ENCODE data around the gene PIBF1. TPM values are rescaled to one million over a fixed set of nuclear protein-coding genes. Genes with fewer than 3 reads are reported as not detected.
A peak's percentile ranks its signal among the peaks of the same experiment; 100 is the strongest.

PIBF1 gene
- total RNA-seq, 1 experiment from 2014 or later = 30.6 TPM

GRCh38 chr13:72953391-72953965 lies 171.5 kb downstream of the PIBF1 start:
- H3K36me3 ChIP-seq (ENCODE audit: insufficient read depth, low read length, poor library complexity, severe bottlenecking) = peaks cover 6% of the 10 kb centered on the region
- CTCF ChIA-PET = no interaction called here

GRCh38 chr13:72959643-72960042 lies 177.7 kb downstream of the PIBF1 start:
- intact Hi-C loops (cut with micrococcal nuclease; ENCODE audit: unreplicated experiment) = no loop called here
- DNase-seq (ENCODE audit: low spot score) = peak; percentile 2
- ChIA-PET CTCF (no interaction called here), POLR2A (ENCODE audit: low non-redundant PET) (no interaction called here)
- Histone ChIP-seq H3K27me3 (replicated peaks; ENCODE audit: insufficient read depth, low read depth, low read length, poor library complexity) (no peaks in the 10 kb centered on the region), H3K27ac (ENCODE audit: low read depth, low read length, poor library complexity, severe bottlenecking) (no peak overlapping the region), H3K4me3 (ENCODE audit: low read depth, low read length, poor library complexity, severe bottlenecking) (no peak overlapping the region), H3K9me3 (ENCODE audit: low read depth, low read length, poor library complexity, severe bottlenecking) (no peaks in the 10 kb centered on the region), H3K36me3 (ENCODE audit: insufficient read depth, low read length, poor library complexity, severe bottlenecking) (no peaks in the 10 kb centered on the region), H3K4me1 (ENCODE audit: insufficient read depth, low read length, poor library complexity, severe bottlenecking) (no peaks in the 10 kb centered on the region)
- BruUV-seq (replicated peaks) = no TSS peak
- TF ChIP-seq CTCF (conservative IDR thresholded peaks at IDR 0.05; ENCODE audit: low read depth, low read length) (no peak), EZH2 (IDR thresholded peaks at IDR 0.05; ENCODE audit: borderline replicate concordance, low read depth, low read length, poor library complexity, severe bottlenecking) (no peak)

More at GRCh38 chr13:72953391-72953965, 171.5 kb downstream of the PIBF1 start:
- Histone ChIP-seq H3K4me3 (ENCODE audit: low read depth, low read length, poor library complexity, severe bottlenecking) (no peak overlapping the region), H3K27ac (ENCODE audit: low read depth, low read length, poor library complexity, severe bottlenecking) (no peak overlapping the region), H3K9me3 (ENCODE audit: low read depth, low read length, poor library complexity, severe bottlenecking) (no peaks in the 10 kb centered on the region), H3K4me1 (ENCODE audit: insufficient read depth, low read length, poor library complexity, severe bottlenecking) (no peaks in the 10 kb centered on the region), H3K27me3 (replicated peaks; ENCODE audit: insufficient read depth, low read depth, low read length, poor library complexity) (no peaks in the 10 kb centered on the region)
- TF ChIP-seq CTCF (conservative IDR thresholded peaks at IDR 0.05; ENCODE audit: low read depth, low read length) = no peak
- TF ChIP-seq EZH2 (IDR thresholded peaks at IDR 0.05; ENCODE audit: borderline replicate concordance, low read depth, low read length, poor library complexity, severe bottlenecking) = no peak
- no TSS peak for BruUV-seq (replicated peaks)
- intact Hi-C loops (cut with micrococcal nuclease; ENCODE audit: unreplicated experiment) = no loop called here
- DNase-seq (ENCODE audit: low spot score) = no peak
- POLR2A ChIA-PET (ENCODE audit: low non-redundant PET) = no interaction called here

GRCh38 chr13:72960114-72960513 lies 178.2 kb downstream of the PIBF1 start:
- CTCF ChIA-PET = no interaction called here
- intact Hi-C loops (cut with micrococcal nuclease; ENCODE audit: unreplicated experiment) = no loop called here
- TF ChIP-seq CTCF (conservative IDR thresholded peaks at IDR 0.05; ENCODE audit: low read depth, low read length) (no peak), EZH2 (IDR thresholded peaks at IDR 0.05; ENCODE audit: borderline replicate concordance, low read depth, low read length, poor library complexity, severe bottlenecking) (no peak)
- Histone ChIP-seq H3K36me3 (ENCODE audit: insufficient read depth, low read length, poor library complexity, severe bottlenecking) (no peaks in the 10 kb centered on the region), H3K4me1 (ENCODE audit: insufficient read depth, low read length, poor library complexity, severe bottlenecking) (no peaks in the 10 kb centered on the region), H3K9me3 (ENCODE audit: low read depth, low read length, poor library complexity, severe bottlenecking) (no peaks in the 10 kb centered on the region), H3K27ac (ENCODE audit: low read depth, low read length, poor library complexity, severe bottlenecking) (no peak overlapping the region), H3K4me3 (ENCODE audit: low read depth, low read length, poor library complexity, severe bottlenecking) (no peak overlapping the region), H3K27me3 (replicated peaks; ENCODE audit: insufficient read depth, low read depth, low read length, poor library complexity) (no peaks in the 10 kb centered on the region)
- no peak for DNase-seq (ENCODE audit: low spot score)
- BruUV-seq (replicated peaks) = no TSS peak
- POLR2A ChIA-PET (ENCODE audit: low non-redundant PET) = no interaction called here

All from A673 (cell line).